Heart right ventricle (tissue), 16 donors: Measurements from ENCODE around the gene PYCR2. TPM values are rescaled to one million over a fixed set of nuclear protein-coding genes. Genes with fewer than 3 reads are reported as not detected.

Experiments
- ATAC-seq, 8 donors: fragments of 200-7000 bp; cut with Tn5 transposase; one replicate each; pipeline ENCODE4 v1.9.1; 2020; ENCODE audit warnings: mild to moderate bottlenecking in 8 of 8, moderate library complexity in 8 of 8, moderate number of reproducible peaks in 1 of 8
- DNase-seq, 2 donors: peaks; one replicate each; pipeline ENCODE4 v3.0.0-alpha.2; 2020
- H3K27ac ChIP-seq, 10 donors: fragments of 200-600 bp; sonication (generic) in 2 of 10; one replicate each; pipeline versions ENCODE4 v1.5.0 to v1.8.0; 2020 to 2022; ENCODE audit warnings: mild to moderate bottlenecking in 3 of 10
- H3K27me3 ChIP-seq, 7 donors: fragments of 200-600 bp; one replicate each; pipeline ENCODE4 v1.8.0; 2021 to 2022; ENCODE audit warnings: mild to moderate bottlenecking in 2 of 7
- H3K36me3 ChIP-seq, 9 donors: fragments of 200-600 bp; sonication (generic) in 1 of 9; one replicate each; pipeline versions ENCODE4 v1.5.0 to v1.8.0; 2020 to 2022; ENCODE audit warnings: mild to moderate bottlenecking in 2 of 9
- H3K4me1 ChIP-seq, 9 donors: fragments of 200-600 bp; sonication (generic) in 1 of 9; one replicate each; pipeline versions ENCODE4 v1.5.0 to v1.8.0; 2020 to 2022; ENCODE audit warnings: mild to moderate bottlenecking in 4 of 9
- H3K4me3 ChIP-seq, 10 donors: fragments of 200-600 bp; sonication (generic) in 2 of 10; one replicate each; pipeline versions ENCODE4 v1.5.0 to v1.8.0; 2020 to 2022; ENCODE audit warnings: mild to moderate bottlenecking in 7 of 10, moderate library complexity in 2 of 10
- H3K9me3 ChIP-seq, 11 donors: fragments of 200-600 bp in 10 of 11; sonication (generic) in 2 of 11; one replicate each; pipeline versions ENCODE4 v1.5.0 to v1.8.0; 2013 to 2022; ENCODE audit warnings: mild to moderate bottlenecking in 2 of 11, control low read depth in 1 of 11, moderate library complexity in 1 of 11
- CTCF ChIP-seq, 9 donors: fragments of 200-600 bp; sonication (generic) in 2 of 9; IDR thresholded peaks; one replicate each; pipeline versions ENCODE4 v1.5.0 to v1.8.0; 2021 to 2022; ENCODE audit warnings: antibody characterized with exemption in 9 of 9, mild to moderate bottlenecking in 5 of 9, moderate library complexity in 1 of 9
- WGBS, 2 donors: extraction: QIAGEN DNeasy Blood & Tissue Kit; methylation state at CpG; one replicate each; pipeline ENCODE4 v1.1.7; 2013; ENCODE audit warnings: inconsistent platforms in 1 of 2; 5-methylcytosine and 5-hydroxymethylcytosine counted together
- intact Hi-C, 10 donors: fragments of 100-400 bp; cut with DNase I; formaldehyde crosslinking; loops; one replicate each; pipeline versions ENCODE4 v1.11.1 to v1.14.2; 2022
- polyA plus RNA-seq, 2 donors: library from polyadenylated mRNA; stranded (reverse); fragments of 200-250 nt; gene quantifications; one replicate each; pipeline ENCODE4 v1.2.3, GENCODE V29; 2013
- total RNA-seq, 10 donors: library from RNA; stranded (reverse); fragmentation: NEBNext Ultra II Directional in 3 of 10; extraction: Animal tissue kit (Norgen Biotek cat#: 25700) in 3 of 10; gene quantifications; one replicate each; pipeline versions ENCODE4 v1.2.1 to v1.2.4, GENCODE V29; 2021 to 2023
- donor health status: Arrhythmogenic right ventricular cardiomyopathy.
- donor health status: ischemic (EF 13 %, LVEDD 7.1; RV severe dilation, severe dysfunction).
- donor health status: healthy with polysubstance abuse.
- donor health status: DM: no; HTN: yes; CAD: no.
- donor health status: DM: no; HTN: no; CAD: no.
- donor health status: ischemic (EF 25% LVEDD 6.9; RV normal size, moderate dysfunction).
- donor health status: ischemic (EF 25% LVEDD 5.7; RV mildly dilated, moderate dysfunction).
- donor health status: healthy.
- donor health status: DM: yes; HTN: yes; CAD: no.
- donor health status: Ischemic cardiomyopathy.
- donor health status: ischemic (EF 35%, LVEDD 5.7; RV mildly dilated, moderate dysfunction).
- donor health status: nonischemic (EF 11% LVEDD 7.7; RV severe dilation, severe dysfunction).
- donor health status: DM: yes; HTN: yes; CAD: no.
- donor health status: PGD.
- donor health status: ischemic (EF 29% LVEDD 5.4; RV normal size, mild dysfunction).
- donor health status: nonischemic (EF 23%, LVEDD 6.1; RV moderate dilation, normal function).

PYCR2 gene
- total and polyA plus RNA-seq, 12 donors, result 42.5 to 96.0 (median 62.7) TPM

- Histone ChIP-seq H3K9me3 (no peaks in the 10 kb centered on the region), H3K36me3 (peaks cover 0 to 88% (median 29%) of the 10 kb centered on the region in 9 donors), H3K4me3 (no peak overlapping the region), H3K4me1 (peaks cover 18 to 35% (median 27%) of the 10 kb centered on the region in 9 donors), H3K27ac (no peak overlapping the region), H3K27me3 (no peaks in the 10 kb centered on the region)
- intact Hi-C loops, result loop anchor here in 1 of 10 donors (10.0 kb wide), 1 partner anchor 100 kb away; no protein-coding TSS in a partner anchor
- no peak for TF ChIP-seq CTCF (IDR thresholded peaks at IDR 0.05)
- DNase-seq (no peak), ATAC-seq (no peak)
- WGBS, 2 donors, result 95 to 96% methylated on average over 11 of the region's 11 CpGs
Measured at GRCh38 chr1:225874431-225874830, 49.6 kb downstream of the PYCR2 start.

- DNase-seq (no peak), ATAC-seq (no peak)
- intact Hi-C loops, result loop anchor here in 1 of 10 donors (10.0 kb wide), 1 partner anchor 101 kb away; no protein-coding TSS in a partner anchor
- no peaks in the 10 kb centered on the region for H3K27me3 ChIP-seq
- H3K27ac ChIP-seq, result no peak overlapping the region
- H3K4me3 ChIP-seq, result no peak overlapping the region
- H3K9me3 ChIP-seq, result no peaks in the 10 kb centered on the region
- no peak for TF ChIP-seq CTCF (IDR thresholded peaks at IDR 0.05)
- H3K4me1 ChIP-seq, result peaks cover 10 to 28% (median 18%) of the 10 kb centered on the region in 9 donors
- H3K36me3 ChIP-seq, result peaks cover 0 to 97% (median 29%) of the 10 kb centered on the region in 9 donors
- 87 to 94% methylated on average over 10 of the region's 10 CpGs for WGBS, 2 donors
Measured at GRCh38 chr1:225873281-225873850, 50.7 kb downstream of the PYCR2 start.

- ATAC-seq, result no peak
- Histone ChIP-seq H3K36me3 (peaks cover 0 to 100% (median 37%) of the 10 kb centered on the region in 9 donors), H3K27ac (no peak overlapping the region), H3K4me1 (peaks cover 1 to 16% (median 5%) of the 10 kb centered on the region in 9 donors), H3K9me3 (no peaks in the 10 kb centered on the region), H3K27me3 (no peaks in the 10 kb centered on the region), H3K4me3 (no peak overlapping the region)
- no peak for TF ChIP-seq CTCF (IDR thresholded peaks at IDR 0.05)
- 79 to 84% methylated on average over 3 of the region's 3 CpGs for WGBS, 2 donors
- DNase-seq, result no peak
- intact Hi-C loops, result loop anchor here in 1 of 10 donors (10.0 kb wide), 1 partner anchor 103 kb away; no protein-coding TSS in a partner anchor
Measured at GRCh38 chr1:225872075-225872430, 52.0 kb downstream of the PYCR2 start.

- Histone ChIP-seq H3K27ac (no peak overlapping the region), H3K4me1 (peaks cover 0 to 17% (median 0%) of the 10 kb centered on the region in 9 donors), H3K27me3 (no peaks in the 10 kb centered on the region), H3K9me3 (no peaks in the 10 kb centered on the region), H3K36me3 (peaks cover 0 to 100% (median 42%) of the 10 kb centered on the region in 9 donors), H3K4me3 (no peak overlapping the region)
- no peak for TF ChIP-seq CTCF (IDR thresholded peaks at IDR 0.05)
- intact Hi-C loops, result loop anchor here in 1 of 10 donors (10.0 kb wide), 1 partner anchor 103 kb away; no protein-coding TSS in a partner anchor
- no peak for DNase-seq
- WGBS, 2 donors, result 81 to 82% methylated on average over 11 of the region's 11 CpGs
- no peak for ATAC-seq
Measured at GRCh38 chr1:225871359-225872074, 52.5 kb downstream of the PYCR2 start.
